ENCODE results near the gene GALNT13. TPM values are rescaled to one million over a fixed set of nuclear protein-coding genes. Genes with fewer than 3 reads are reported as not detected.

Gene GALNT13
- polyA plus RNA-seq, 3 donors, result not detected

DNA sequence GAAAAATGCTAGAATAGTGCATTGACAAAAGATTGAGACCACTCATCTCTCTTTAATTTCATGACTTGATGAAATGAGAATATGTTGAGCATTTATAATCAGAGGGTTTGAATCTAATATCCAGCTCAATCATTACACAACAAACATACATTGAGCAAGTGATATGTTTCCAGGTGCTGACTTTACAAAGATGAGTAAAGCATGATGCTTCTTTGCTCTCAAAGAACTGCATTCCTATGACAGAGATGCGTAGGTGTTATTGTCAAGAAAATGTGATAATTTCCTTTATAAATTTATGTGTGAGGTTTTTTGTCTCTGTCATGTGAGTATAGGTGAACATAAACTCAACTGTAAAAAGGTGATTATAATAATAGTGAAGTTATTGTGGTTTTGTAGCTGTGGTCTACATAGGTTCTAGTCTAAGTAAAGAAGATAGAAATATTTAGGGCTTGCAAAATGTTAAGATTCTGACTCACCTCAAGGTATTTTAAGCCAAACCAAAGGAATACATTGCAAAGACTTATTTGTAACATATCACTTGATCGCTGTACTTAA, 389.8 kb downstream of the GALNT13 start:
- no peak overlapping the region for H3K4me2 ChIP-seq (replicated peaks; ENCODE audit: extremely low read depth, low read length, poor library complexity, severe bottlenecking)
- H3K36me3 Mint-ChIP-seq, result no peaks in the 10 kb centered on the region

DNA sequence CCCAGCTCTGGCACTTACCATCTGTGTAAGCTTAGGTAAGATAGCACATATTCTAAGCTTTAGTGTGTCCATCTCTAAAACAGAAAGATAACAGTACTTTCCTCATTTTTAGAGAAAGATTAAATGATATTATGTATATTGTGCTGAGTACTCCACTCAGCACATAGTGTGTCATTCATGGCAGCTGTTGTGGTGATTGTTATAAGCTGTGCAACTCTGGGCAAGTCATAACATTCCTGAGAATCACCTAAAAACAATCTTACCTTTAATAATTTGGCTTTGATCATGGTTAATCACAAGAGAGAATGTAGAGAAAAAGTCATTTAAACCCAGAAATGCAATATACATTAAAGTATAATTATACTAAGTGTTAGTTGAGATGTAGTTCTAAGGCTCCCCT, 391.5 kb downstream of the GALNT13 start:
- no peaks in the 10 kb centered on the region for H3K36me3 Mint-ChIP-seq
- no peak for DNase-seq
- H3K9me3 ChIP-seq (replicated peaks in 1 of 2; ENCODE audit: control insufficient read depth in 1 of 2, insufficient read depth in 1 of 2, low read length in 2 of 2), result no peaks in the 10 kb centered on the region
- no peaks in the 10 kb centered on the region for H3K36me3 ChIP-seq (replicated peaks in 1 of 2; ENCODE audit: control insufficient read depth in 1 of 2, insufficient read depth in 2 of 2, low read length in 2 of 2)
- no peak overlapping the region for H3K27ac ChIP-seq (ENCODE audit: low read depth in 1 of 2, low read length in 2 of 2)
- no peak overlapping the region for H3K27ac Mint-ChIP-seq
- no peak overlapping the region for H3K4me3 ChIP-seq (replicated peaks in 1 of 3; ENCODE audit: low read depth in 2 of 3, low read length in 3 of 3)
- H3K27me3 ChIP-seq (ENCODE audit: control insufficient read depth in 2 of 2, insufficient read depth in 2 of 2, low read length in 2 of 2), result no peaks in the 10 kb centered on the region
- no peaks in the 10 kb centered on the region for H3K79me2 ChIP-seq (ENCODE audit: insufficient read depth, low read length)
- H3K4me2 ChIP-seq (replicated peaks; ENCODE audit: extremely low read depth, low read length, poor library complexity, severe bottlenecking), result no peak overlapping the region
- no peak overlapping the region for H3K9ac ChIP-seq (ENCODE audit: insufficient read depth, low read length, poor library complexity, severe bottlenecking)
- H3K27me3 Mint-ChIP-seq (ENCODE audit: low read depth in 3 of 3), result no peaks in the 10 kb centered on the region
- intact Hi-C loops (cut with micrococcal nuclease), result no loop called here
- peaks cover 0 to 10% (median 1%) of the 10 kb centered on the region in 7 donors for H3K9me3 Mint-ChIP-seq
- no peaks in the 10 kb centered on the region for H3K4me1 ChIP-seq (ENCODE audit: control insufficient read depth in 1 of 2, insufficient read depth in 2 of 2, low read length in 2 of 2)
- H4K20me1 ChIP-seq (ENCODE audit: insufficient read depth, low read length), result no peaks in the 10 kb centered on the region
- no peaks in the 10 kb centered on the region for H3K4me1 Mint-ChIP-seq
- TF ChIP-seq, protein P1, sequence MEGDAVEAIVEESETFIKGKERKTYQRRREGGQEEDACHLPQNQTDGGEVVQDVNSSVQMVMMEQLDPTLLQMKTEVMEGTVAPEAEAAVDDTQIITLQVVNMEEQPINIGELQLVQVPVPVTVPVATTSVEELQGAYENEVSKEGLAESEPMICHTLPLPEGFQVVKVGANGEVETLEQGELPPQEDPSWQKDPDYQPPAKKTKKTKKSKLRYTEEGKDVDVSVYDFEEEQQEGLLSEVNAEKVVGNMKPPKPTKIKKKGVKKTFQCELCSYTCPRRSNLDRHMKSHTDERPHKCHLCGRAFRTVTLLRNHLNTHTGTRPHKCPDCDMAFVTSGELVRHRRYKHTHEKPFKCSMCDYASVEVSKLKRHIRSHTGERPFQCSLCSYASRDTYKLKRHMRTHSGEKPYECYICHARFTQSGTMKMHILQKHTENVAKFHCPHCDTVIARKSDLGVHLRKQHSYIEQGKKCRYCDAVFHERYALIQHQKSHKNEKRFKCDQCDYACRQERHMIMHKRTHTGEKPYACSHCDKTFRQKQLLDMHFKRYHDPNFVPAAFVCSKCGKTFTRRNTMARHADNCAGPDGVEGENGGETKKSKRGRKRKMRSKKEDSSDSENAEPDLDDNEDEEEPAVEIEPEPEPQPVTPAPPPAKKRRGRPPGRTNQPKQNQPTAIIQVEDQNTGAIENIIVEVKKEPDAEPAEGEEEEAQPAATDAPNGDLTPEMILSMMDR (IDR thresholded peaks at IDR 0.05), result no peak
- no peak overlapping the region for H3K4me3 Mint-ChIP-seq
- H2AFZ ChIP-seq (ENCODE audit: insufficient read depth, low read depth, low read length, poor library complexity, severe bottlenecking), result no peak overlapping the region

More for the DNA sequence above, 389.8 kb downstream of the GALNT13 start:
- H3K27ac Mint-ChIP-seq, result no peak overlapping the region
- H3K9me3 Mint-ChIP-seq, result peaks cover 0 to 10% (median 0%) of the 10 kb centered on the region in 7 donors
- no peak overlapping the region for H3K27ac ChIP-seq (ENCODE audit: low read depth in 1 of 2, low read length in 2 of 2)
- H3K9me3 ChIP-seq (replicated peaks in 1 of 2; ENCODE audit: control insufficient read depth in 1 of 2, insufficient read depth in 1 of 2, low read length in 2 of 2), result no peaks in the 10 kb centered on the region
- H3K4me1 ChIP-seq (ENCODE audit: control insufficient read depth in 1 of 2, insufficient read depth in 2 of 2, low read length in 2 of 2), result no peaks in the 10 kb centered on the region
- WGBS (ENCODE audit: insufficient coverage), result no CpG with 5 or more reads among the region's 2 CpGs
- H3K27me3 Mint-ChIP-seq (ENCODE audit: low read depth in 3 of 3), result no peaks in the 10 kb centered on the region
- no peaks in the 10 kb centered on the region for H3K4me1 Mint-ChIP-seq
- H4K20me1 ChIP-seq (ENCODE audit: insufficient read depth, low read length), result no peaks in the 10 kb centered on the region
- no peak overlapping the region for H2AFZ ChIP-seq (ENCODE audit: insufficient read depth, low read depth, low read length, poor library complexity, severe bottlenecking)
- no peak overlapping the region for H3K4me3 ChIP-seq (replicated peaks in 1 of 3; ENCODE audit: low read depth in 2 of 3, low read length in 3 of 3)
- no peak overlapping the region for H3K9ac ChIP-seq (ENCODE audit: insufficient read depth, low read length, poor library complexity, severe bottlenecking)
- H3K4me3 Mint-ChIP-seq, result no peak overlapping the region
- no peaks in the 10 kb centered on the region for H3K79me2 ChIP-seq (ENCODE audit: insufficient read depth, low read length)
- no peaks in the 10 kb centered on the region for H3K36me3 ChIP-seq (replicated peaks in 1 of 2; ENCODE audit: control insufficient read depth in 1 of 2, insufficient read depth in 2 of 2, low read length in 2 of 2)
- no peak for DNase-seq
- intact Hi-C loops (cut with micrococcal nuclease), result no loop called here
- no peaks in the 10 kb centered on the region for H3K27me3 ChIP-seq (ENCODE audit: control insufficient read depth in 2 of 2, insufficient read depth in 2 of 2, low read length in 2 of 2)
- TF ChIP-seq, protein P1 (IDR thresholded peaks at IDR 0.05), result no peak

Data from CD14-positive monocyte (primary cell).